Activated naive CD8-positive, alpha-beta T cell treated with anti-CD3 and anti-CD28 coated beads, Interleukin-2, amount 10 ng/mL, durations not matched to agents 7 days and 5 days (primary cell): ENCODE results near the gene PCDHGA12. TPM values are rescaled to one million over a fixed set of nuclear protein-coding genes. Genes with fewer than 3 reads are reported as not detected.
"Not testable (repeated sequence)": the region's sequence is repeated elsewhere in the genome, so short reads cannot be mapped to it uniquely, and the experiment has no call there.

Experiments used
- ATAC-seq: fragments of 150-1000 bp; cut with Tn5 transposase; one replicate; pipeline ENCODE4 v1.10.0; 2021; ENCODE audit warnings: low read depth, moderate library complexity
- POLR2A ChIA-PET: fragments of 350-600 bp; sonication (Branson Sonifier 250); formaldehyde crosslinking; loops from one replicate; lab custom pipeline; 2021; ENCODE audit warnings: antibody characterized with exemption; lab: Charles Lee
- DNase-seq: peaks from one replicate; pipeline ENCODE4 v3.0.0; 2021
- H3K27ac Mint-ChIP-seq: one replicate; pipeline ENCODE4 v1.8.0; 2022; ENCODE audit warnings: mild to moderate bottlenecking, mixed read lengths
- H3K27me3 Mint-ChIP-seq: one replicate; pipeline ENCODE4 v1.8.0; 2022; ENCODE audit warnings: mild to moderate bottlenecking, moderate library complexity, mixed read lengths
- H3K36me3 Mint-ChIP-seq: one replicate; pipeline ENCODE4 v1.8.0; 2021; ENCODE audit warnings: mild to moderate bottlenecking, mixed read lengths
- H3K4me1 Mint-ChIP-seq: one replicate; pipeline ENCODE4 v1.8.0; 2021; ENCODE audit warnings: mixed read lengths
- H3K4me3 Mint-ChIP-seq: one replicate; pipeline ENCODE4 v1.8.0; 2022; ENCODE audit warnings: mild to moderate bottlenecking, moderate library complexity, mixed read lengths
- H3K9me3 Mint-ChIP-seq: one replicate; pipeline ENCODE4 v1.8.0; 2021; ENCODE audit warnings: mixed read lengths
- total RNA-seq, 2 experiments: library from RNA; stranded (reverse); gene quantifications; one replicate each; pipeline ENCODE4 v1.2.3, GENCODE V29; 2021

Gene PCDHGA12
- total RNA-seq, 2 experiments from 2014 or later: 0.11 TPM; not detected in 1

DNA sequence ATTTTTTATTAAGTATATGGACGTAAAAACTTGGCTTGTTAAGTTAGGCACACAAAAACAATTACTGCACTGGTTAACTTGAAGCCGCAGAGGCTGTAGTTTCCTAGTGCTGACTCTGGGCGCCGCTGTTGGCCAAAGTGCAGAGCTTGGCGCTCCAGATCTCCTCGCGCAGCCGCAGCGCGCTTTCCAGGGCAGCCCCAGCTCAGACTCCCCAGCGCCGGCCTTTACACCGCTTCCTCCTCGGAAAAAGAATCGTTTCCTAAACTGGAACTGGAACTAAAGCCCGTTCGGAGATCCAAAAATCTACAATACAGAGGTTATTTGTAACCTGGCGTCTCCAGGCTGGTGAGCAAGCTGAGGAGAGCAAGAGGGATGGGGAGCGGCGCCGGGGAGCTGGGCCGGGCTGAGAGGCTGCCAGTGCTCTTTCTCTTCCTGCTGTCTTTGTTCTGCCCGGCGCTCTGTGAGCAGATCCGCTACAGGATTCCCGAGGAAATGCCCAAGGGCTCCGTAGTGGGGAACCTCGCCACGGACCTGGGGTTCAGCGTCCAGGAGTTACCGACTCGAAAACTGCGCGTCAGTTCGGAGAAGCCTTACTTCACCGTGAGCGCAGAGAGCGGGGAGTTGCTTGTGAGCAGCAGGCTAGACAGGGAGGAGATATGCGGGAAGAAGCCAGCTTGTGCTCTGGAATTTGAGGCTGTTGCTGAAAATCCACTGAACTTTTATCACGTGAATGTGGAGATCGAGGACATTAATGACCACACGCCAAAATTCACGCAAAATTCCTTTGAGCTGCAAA is 32.4 kb upstream of the PCDHGA12 start, which contains the start of gene PCDHGB5:
PCDHGB5 (plus strand) TSS at position 192 of the 796 bp plus-strand sequence; CDS start at position 373, 181 bp downstream.
- Mint-ChIP-seq H3K27me3 (peaks cover 52% of the 10 kb centered on the region), H3K9me3 (peaks cover 21% of the 10 kb centered on the region), H3K4me3 (peak within 1 kb of the TSS; percentile 37)
- ATAC-seq: peak; percentile 63
- H3K36me3 Mint-ChIP-seq, DNase-seq, POLR2A ChIA-PET, H3K27ac Mint-ChIP-seq, H3K4me1 Mint-ChIP-seq: not testable (repeated sequence)

DNA sequence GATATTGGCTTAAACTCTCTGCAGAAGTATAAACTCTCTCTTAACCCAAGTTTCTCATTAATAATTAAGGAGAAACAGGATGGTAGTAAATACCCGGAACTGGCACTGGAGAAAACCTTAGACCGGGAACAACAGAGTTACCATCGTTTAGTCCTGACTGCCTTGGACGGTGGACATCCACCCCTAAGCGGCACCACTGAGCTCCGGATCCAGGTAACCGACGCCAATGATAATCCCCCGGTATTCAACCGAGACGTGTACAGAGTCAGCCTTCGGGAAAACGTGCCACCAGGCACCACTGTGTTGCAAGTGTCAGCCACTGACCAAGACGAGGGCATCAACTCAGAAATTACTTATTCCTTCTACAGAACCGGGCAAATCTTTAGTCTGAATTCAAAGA is 31.7 kb upstream of the PCDHGA12 start:
- peaks cover 56% of the 10 kb centered on the region for H3K27me3 Mint-ChIP-seq
- peaks cover 2% of the 10 kb centered on the region for H3K36me3 Mint-ChIP-seq
- no peak overlapping the region for H3K4me3 Mint-ChIP-seq
- H3K27ac Mint-ChIP-seq: no peak overlapping the region
- ATAC-seq: no peak
- POLR2A ChIA-PET: no interaction called here
- peaks cover 18% of the 10 kb centered on the region for H3K9me3 Mint-ChIP-seq
- H3K4me1 Mint-ChIP-seq: peaks cover 3% of the 10 kb centered on the region
- DNase-seq: no peak

DNA sequence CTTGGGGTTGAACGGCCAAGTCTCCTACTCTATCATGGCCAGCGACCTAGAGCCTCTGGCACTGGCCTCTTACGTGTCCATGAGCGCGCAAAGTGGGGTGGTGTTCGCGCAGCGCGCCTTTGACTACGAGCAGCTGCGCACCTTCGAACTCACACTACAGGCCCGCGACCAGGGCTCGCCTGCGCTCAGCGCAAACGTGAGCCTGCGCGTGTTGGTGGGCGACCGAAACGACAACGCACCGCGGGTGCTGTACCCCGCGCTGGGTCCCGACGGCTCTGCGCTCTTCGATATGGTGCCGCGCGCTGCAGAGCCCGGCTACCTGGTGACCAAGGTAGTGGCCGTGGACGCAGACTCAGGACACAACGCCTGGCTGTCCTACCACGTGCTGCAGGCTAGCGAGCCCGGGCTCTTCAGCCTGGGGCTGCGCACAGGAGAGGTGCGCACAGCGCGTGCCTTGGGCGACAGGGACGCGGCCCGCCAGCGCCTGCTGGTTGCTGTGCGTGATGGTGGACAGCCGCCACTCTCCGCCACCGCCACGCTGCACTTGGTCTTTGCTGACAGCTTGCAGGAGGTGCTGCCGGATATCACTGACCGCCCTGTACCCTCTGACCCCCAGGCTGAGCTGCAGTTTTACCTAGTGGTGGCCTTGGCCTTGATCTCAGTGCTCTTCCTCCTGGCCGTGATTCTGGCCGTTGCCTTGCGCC is 30.6 kb upstream of the PCDHGA12 start:
- Mint-ChIP-seq H3K36me3 (peaks cover 2% of the 10 kb centered on the region), H3K27ac (peak overlapping the region; percentile 64), H3K4me1 (peaks cover 3% of the 10 kb centered on the region), H3K9me3 (peaks cover 12% of the 10 kb centered on the region), H3K27me3 (peaks cover 58% of the 10 kb centered on the region), H3K4me3 (peak overlapping the region; percentile 7)
- POLR2A ChIA-PET: no interaction called here
- DNase-seq (no peak), ATAC-seq (no peak)

DNA sequence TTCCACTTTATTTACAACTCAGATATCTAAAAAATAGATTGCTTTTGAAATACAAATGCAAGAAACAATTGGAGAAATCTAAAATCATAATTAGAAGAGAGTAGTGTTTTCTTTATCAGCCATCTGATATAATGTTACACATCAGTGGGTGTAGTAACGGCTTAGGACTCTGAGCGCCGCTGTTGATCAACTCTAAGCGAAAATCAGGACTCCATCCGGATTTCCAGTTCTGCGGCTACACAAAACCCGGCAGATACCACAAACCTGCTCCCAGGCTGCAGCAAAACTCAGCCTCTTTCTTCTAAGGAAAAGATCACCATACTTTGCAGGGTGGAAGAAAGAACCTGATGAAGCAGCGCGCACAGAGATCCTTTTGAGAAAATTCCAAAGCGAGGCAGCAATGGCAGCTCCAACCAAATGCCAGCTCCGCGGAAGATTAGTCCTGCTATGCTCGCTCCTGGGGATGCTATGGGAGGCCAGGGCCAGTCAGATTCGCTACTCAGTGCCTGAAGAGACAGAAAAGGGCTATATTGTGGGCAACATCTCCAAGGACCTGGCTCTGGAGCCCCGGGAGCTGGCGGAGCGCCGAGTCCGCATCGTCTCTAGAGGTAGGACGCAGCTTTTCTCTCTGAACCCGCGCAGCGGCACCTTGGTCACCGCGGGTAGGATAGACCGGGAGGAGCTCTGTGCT is 27.6 kb upstream of the PCDHGA12 start, which contains the start of gene PCDHGA9:
PCDHGA9 (plus strand) TSS at position 226 of the 691 bp plus-strand sequence; CDS start at position 401, 175 bp downstream.
- Mint-ChIP-seq H3K27me3 (peaks cover 59% of the 10 kb centered on the region), H3K36me3 (peaks cover 2% of the 10 kb centered on the region), H3K4me1 (peaks cover 3% of the 10 kb centered on the region), H3K27ac (no peak within 1 kb of the TSS), H3K4me3 (peak within 1 kb of the TSS; percentile 28), H3K9me3 (peaks cover 17% of the 10 kb centered on the region)
- no peak for DNase-seq
- no peak for ATAC-seq
- POLR2A ChIA-PET: no interaction called here

DNA sequence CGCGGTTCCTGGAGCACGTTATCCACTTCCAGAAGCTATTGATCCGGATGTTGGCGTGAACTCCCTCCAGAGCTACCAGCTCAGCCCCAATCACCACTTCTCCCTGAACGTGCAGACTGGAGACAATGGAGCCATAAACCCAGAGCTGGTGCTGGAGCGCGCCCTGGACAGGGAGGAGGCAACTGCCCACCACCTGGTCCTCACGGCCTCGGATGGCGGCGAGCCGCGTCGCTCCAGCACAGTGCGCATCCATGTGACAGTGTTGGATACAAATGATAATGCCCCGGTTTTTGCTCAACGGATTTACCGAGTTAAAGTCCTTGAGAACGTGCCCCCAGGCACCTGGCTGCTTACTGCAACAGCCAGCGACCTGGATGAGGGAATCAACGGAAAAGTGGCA is 26.9 kb upstream of the PCDHGA12 start:
- H3K4me1 Mint-ChIP-seq: peaks cover 3% of the 10 kb centered on the region
- H3K27ac Mint-ChIP-seq: no peak overlapping the region
- POLR2A ChIA-PET: no interaction called here
- peaks cover 2% of the 10 kb centered on the region for H3K36me3 Mint-ChIP-seq
- H3K27me3 Mint-ChIP-seq: peaks cover 64% of the 10 kb centered on the region
- ATAC-seq: no peak
- no peak overlapping the region for H3K4me3 Mint-ChIP-seq
- no peak for DNase-seq
- H3K9me3 Mint-ChIP-seq: peaks cover 17% of the 10 kb centered on the region

DNA sequence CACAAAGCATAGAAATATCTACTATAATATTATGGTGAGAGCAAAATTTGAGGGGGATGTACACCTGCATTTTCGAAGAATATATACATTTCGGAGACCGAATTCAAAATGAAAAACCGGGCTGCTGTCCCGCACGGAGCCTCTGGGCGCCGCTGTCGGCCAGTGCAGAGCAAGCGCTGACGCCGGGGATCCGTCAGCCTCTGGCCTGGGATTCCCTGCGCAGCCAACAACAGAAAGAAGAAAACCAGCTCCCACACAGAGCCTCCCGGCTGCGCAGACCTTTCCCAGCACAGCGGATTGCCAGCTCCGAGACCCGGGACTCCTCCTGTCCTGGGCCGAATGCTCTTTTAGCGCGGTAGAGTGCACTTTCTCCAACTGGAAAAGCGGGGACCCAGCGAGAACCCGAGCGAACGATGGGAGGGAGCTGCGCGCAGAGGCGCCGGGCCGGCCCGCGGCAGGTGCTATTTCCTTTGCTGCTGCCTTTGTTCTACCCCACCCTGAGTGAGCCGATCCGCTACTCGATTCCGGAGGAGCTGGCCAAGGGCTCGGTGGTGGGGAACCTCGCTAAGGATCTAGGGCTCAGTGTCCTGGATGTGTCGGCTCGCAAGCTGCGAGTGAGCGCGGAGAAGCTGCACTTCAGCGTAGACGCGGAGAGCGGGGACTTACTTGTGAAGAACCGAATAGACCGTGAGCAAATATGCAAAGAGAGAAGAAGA is 22.4 kb upstream of the PCDHGA12 start, which contains the start of gene PCDHGB6:
PCDHGB6 (plus strand) TSS at position 232 of the 716 bp plus-strand sequence; CDS start at position 414, 182 bp downstream.
- peak within 1 kb of the TSS; percentile 44 for H3K27ac Mint-ChIP-seq
- ATAC-seq, H3K4me1 Mint-ChIP-seq, H3K36me3 Mint-ChIP-seq, POLR2A ChIA-PET: not testable (repeated sequence)
- peaks cover 14% of the 10 kb centered on the region for H3K9me3 Mint-ChIP-seq
- peak within 1 kb of the TSS; percentile 52 for H3K4me3 Mint-ChIP-seq
- peaks cover 63% of the 10 kb centered on the region for H3K27me3 Mint-ChIP-seq
- DNase-seq: peak; percentile 62

DNA sequence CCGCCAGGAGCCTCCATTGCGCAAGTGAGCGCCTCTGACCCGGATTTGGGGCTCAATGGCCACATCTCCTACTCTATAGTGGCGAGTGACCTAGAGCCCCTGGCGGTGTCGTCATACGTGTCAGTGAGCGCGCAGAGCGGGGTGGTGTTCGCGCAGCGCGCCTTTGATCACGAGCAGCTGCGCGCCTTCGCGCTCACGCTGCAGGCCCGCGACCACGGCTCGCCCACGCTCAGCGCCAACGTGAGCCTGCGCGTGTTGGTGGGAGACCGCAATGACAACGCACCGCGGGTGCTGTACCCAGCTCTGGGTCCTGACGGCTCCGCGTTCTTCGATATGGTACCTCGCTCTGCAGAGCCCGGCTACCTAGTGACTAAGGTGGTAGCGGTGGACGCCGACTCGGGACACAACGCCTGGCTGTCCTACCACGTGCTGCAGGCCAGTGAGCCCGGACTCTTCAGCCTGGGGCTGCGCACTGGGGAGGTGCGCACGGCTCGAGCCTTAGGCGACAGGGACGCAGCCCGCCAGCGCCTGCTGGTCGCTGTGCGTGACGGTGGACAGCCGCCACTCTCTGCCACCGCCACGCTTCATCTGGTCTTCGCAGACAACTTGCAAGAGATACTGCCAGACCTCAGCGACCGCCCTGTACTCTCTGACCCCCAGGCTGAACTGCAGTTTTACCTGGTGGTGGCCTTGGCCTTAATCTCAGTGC is 20.6 kb upstream of the PCDHGA12 start:
- POLR2A ChIA-PET: no interaction called here
- ATAC-seq: no peak
- H3K4me1 Mint-ChIP-seq: peaks cover 2% of the 10 kb centered on the region
- no peak for DNase-seq
- peaks cover 14% of the 10 kb centered on the region for H3K9me3 Mint-ChIP-seq
- no peak overlapping the region for H3K4me3 Mint-ChIP-seq
- H3K36me3 Mint-ChIP-seq: peaks cover 4% of the 10 kb centered on the region
- H3K27ac Mint-ChIP-seq: no peak overlapping the region
- peaks cover 64% of the 10 kb centered on the region for H3K27me3 Mint-ChIP-seq

DNA sequence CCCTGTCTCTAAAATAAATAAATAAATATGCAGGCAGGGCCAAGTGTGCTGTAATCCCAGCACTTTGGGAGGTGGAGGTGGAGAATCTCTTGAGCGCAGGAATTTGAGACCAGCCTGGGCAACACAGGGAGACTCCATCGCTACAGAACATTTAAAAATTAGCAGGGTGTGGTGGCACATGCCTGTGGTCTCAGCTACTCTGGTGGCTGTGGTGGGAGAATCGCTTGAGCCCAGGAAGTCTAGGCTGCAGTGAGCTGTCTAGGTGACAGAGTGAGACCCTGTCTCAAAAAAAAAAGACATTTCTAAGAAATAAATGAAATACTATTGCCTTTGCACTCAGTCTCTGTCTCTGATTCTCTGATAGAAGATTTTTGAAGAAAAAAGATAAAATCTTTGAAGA is 18.7 kb upstream of the PCDHGA12 start:
- H3K27ac Mint-ChIP-seq: no peak overlapping the region
- POLR2A ChIA-PET: no interaction called here
- no peak for ATAC-seq
- H3K36me3 Mint-ChIP-seq: peaks cover 4% of the 10 kb centered on the region
- H3K4me1 Mint-ChIP-seq: peaks cover 2% of the 10 kb centered on the region
- H3K9me3 Mint-ChIP-seq: peaks cover 11% of the 10 kb centered on the region
- H3K27me3 Mint-ChIP-seq: peaks cover 67% of the 10 kb centered on the region
- no peak for DNase-seq
- no peak overlapping the region for H3K4me3 Mint-ChIP-seq

DNA sequence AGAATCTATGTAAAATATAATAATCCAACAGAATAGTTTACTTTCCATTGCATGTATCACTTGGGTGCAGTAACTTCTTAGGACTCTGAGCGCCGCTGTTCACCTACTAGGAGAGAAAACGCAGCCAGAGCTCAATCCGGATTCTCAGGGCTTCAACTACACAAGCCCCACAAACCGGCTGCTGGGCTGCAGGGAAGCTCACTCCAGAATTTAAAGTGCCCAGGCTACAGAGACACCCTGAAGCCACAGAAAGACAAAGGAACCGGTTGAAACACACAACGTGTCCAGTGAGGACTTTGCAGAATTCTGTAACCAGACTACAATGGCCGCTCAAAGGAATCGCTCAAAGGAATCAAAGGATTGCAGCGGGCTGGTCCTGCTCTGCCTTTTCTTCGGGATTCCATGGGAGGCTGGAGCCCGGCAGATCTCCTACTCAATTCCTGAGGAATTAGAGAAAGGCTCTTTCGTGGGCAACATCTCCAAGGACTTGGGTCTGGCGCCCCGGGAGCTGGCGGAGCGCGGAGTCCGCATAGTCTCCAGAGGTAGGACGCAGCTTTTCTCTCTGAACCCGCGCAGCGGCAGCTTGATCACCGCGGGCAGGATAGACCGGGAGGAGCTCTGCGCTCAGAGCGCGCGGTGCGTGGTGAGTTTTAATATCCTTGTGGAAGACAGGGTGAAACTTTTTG is 17.3 kb upstream of the PCDHGA12 start, which contains the start of gene PCDHGA10:
PCDHGA10 (plus strand) TSS at position 134 of the 686 bp plus-strand sequence; CDS start at position 323, 189 bp downstream.
- H3K4me3 Mint-ChIP-seq: peak within 1 kb of the TSS; percentile 80
- peak; percentile 75 for ATAC-seq
- H3K36me3 Mint-ChIP-seq: peaks cover 6% of the 10 kb centered on the region
- H3K27ac Mint-ChIP-seq: no peak within 1 kb of the TSS
- DNase-seq: no peak
- POLR2A ChIA-PET: no interaction called here
- H3K4me1 Mint-ChIP-seq: peaks cover 4% of the 10 kb centered on the region
- H3K9me3 Mint-ChIP-seq: peaks cover 10% of the 10 kb centered on the region
- peaks cover 66% of the 10 kb centered on the region for H3K27me3 Mint-ChIP-seq

DNA sequence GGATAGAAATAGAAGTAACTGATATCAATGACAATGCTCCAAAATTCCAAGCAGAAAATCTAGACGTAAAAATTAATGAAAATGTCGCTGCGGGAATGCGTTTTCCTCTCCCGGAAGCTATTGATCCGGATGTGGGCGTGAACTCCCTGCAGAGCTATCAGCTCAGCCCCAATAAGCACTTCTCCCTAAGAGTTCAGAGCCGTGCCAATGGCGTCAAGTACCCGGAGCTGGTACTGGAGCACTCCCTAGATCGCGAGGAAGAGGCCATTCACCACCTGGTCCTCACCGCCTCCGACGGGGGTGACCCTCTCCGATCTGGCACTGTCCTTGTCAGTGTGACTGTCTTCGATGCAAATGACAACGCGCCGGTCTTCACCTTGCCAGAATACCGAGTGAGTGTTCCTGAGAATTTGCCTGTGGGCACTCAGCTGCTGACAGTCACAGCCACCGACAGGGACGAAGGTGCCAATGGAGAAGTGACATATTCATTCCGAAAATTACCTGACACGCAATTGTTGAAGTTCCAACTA is 16.7 kb upstream of the PCDHGA12 start:
- ATAC-seq: no peak
- peaks cover 68% of the 10 kb centered on the region for H3K27me3 Mint-ChIP-seq
- no peak overlapping the region for H3K27ac Mint-ChIP-seq
- DNase-seq: no peak
- H3K9me3 Mint-ChIP-seq: peaks cover 15% of the 10 kb centered on the region
- H3K36me3 Mint-ChIP-seq: peaks cover 8% of the 10 kb centered on the region
- H3K4me1 Mint-ChIP-seq: peaks cover 6% of the 10 kb centered on the region
- peak overlapping the region; percentile 80 for H3K4me3 Mint-ChIP-seq
- POLR2A ChIA-PET: no interaction called here

DNA sequence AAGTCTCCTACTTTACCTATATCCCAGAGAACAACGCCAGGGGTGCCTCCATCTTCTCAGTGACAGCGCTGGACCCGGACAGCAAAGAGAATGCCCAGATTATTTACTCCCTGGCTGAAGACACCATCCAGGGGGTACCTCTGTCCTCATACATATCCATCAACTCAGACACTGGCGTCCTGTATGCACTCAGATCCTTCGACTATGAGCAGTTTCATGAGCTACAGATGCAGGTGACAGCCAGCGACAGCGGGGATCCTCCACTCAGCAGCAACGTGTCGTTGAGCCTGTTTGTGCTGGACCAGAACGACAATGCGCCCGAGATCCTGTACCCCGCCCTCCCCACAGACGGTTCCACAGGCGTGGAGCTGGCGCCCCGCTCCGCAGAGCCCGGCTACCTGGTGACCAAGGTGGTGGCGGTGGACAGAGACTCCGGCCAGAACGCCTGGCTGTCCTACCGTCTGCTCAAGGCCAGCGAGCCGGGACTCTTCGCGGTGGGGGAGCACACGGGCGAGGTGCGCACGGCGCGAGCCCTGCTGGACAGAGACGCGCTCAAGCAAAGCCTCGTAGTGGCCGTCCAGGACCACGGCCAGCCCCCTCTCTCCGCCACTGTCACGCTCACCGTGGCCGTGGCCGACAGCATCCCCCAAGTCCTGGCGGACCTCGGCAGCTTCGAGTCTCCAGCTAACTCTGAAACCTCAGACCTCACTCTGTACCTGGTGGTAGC is 15.6 kb upstream of the PCDHGA12 start:
- peaks cover 12% of the 10 kb centered on the region for H3K9me3 Mint-ChIP-seq
- H3K4me3 Mint-ChIP-seq: peak overlapping the region; percentile 23

More for the DNA sequence above, 15.6 kb upstream of the PCDHGA12 start:
- Mint-ChIP-seq H3K27ac (peak overlapping the region; percentile 37), H3K27me3 (peaks cover 66% of the 10 kb centered on the region)
- H3K4me1 Mint-ChIP-seq, DNase-seq, POLR2A ChIA-PET, ATAC-seq, H3K36me3 Mint-ChIP-seq: not testable (repeated sequence)
